ENCODE data around the gene ZFPM1. TPM values are rescaled to one million over a fixed set of nuclear protein-coding genes. Genes with fewer than 3 reads are reported as not detected.
A peak's percentile ranks its signal among the peaks of the same experiment; 100 is the strongest.

Gene ZFPM1
- total and polyA plus RNA-seq, 12 donors: 0.37 to 23.8 (median 3.5) TPM

DNA sequence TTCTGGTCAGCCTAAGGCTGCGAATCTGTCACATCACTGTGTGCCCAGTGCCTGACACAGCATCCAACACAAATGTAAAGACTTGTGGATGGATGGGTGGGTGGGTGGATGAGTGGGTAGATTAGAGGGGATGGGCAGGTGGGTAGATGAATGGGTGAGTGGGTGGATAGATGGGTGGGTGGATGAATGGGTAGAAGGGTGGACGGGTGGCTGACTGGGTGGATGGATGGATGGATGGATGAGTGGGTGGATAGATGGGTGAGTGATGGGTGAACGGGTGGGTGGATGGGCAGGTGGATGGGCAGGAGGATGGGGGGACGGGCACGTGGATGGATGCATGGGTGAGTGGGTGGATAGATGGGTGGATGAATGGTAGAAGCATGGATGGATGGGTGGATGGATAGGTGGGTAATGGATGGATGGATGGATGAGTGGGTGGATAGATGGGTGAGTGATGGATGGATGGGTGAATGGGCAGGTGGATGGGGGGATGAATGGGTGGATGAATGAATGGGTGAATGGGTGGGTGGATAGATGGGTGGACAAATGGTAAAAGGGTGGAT is 31.1 kb upstream of the ZFPM1 start:
- Histone ChIP-seq H3K27me3 (no peaks in the 10 kb centered on the region), H3K4me3 (no peak overlapping the region), H3K9me3 (replicated peaks in 1 of 3) (no peaks in the 10 kb centered on the region), H3K4me1 (replicated peaks in 1 of 2) (peaks cover 7 to 10% of the 10 kb centered on the region in 2 donors), H3K27ac (no peak overlapping the region), H3K36me3 (replicated peaks in 1 of 2) (no peaks in the 10 kb centered on the region)
- 53 to 55% (median 53%) methylated on average over 5 of the region's 5 CpGs for WGBS, 4 donors
- no peak for DNase-seq
- intact Hi-C loops (cut with DNase I): no loop called here
- TF ChIP-seq, protein P1, sequence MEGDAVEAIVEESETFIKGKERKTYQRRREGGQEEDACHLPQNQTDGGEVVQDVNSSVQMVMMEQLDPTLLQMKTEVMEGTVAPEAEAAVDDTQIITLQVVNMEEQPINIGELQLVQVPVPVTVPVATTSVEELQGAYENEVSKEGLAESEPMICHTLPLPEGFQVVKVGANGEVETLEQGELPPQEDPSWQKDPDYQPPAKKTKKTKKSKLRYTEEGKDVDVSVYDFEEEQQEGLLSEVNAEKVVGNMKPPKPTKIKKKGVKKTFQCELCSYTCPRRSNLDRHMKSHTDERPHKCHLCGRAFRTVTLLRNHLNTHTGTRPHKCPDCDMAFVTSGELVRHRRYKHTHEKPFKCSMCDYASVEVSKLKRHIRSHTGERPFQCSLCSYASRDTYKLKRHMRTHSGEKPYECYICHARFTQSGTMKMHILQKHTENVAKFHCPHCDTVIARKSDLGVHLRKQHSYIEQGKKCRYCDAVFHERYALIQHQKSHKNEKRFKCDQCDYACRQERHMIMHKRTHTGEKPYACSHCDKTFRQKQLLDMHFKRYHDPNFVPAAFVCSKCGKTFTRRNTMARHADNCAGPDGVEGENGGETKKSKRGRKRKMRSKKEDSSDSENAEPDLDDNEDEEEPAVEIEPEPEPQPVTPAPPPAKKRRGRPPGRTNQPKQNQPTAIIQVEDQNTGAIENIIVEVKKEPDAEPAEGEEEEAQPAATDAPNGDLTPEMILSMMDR (IDR thresholded peaks at IDR 0.05): no peak
- TF ChIP-seq POLR2A (IDR thresholded peaks at IDR 0.05): no peak

DNA sequence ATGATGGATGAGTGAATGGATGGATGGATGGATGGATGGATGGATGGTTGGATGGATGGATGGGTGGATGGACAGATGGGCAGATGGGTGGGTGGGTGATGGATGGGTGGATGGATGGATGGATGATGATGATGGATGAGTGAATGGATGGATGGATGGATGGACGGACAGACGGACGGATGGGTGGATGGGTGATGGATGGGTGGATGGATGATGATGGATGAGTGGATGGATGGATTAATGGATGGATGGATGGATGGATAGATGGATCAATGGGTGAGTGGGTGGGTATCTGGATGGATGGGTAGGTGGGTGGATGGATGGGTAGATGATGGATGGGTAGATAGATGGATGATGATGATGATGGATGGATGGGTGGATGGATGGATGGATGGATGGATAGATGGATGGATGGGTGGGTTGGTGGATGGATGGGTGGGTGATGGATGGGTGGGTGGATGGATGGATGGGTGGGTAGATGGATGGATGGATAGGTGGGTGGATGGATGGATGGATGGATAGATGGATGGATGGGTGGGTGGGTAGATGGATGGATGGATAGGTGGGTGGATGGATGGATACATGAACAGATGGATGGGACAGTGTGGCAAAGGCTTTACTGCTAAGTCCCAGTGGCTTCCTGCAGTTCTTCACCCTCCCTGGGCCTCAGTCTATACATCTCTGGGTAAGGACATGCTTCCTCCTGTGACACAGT is 30.2 kb upstream of the ZFPM1 start:
- intact Hi-C loops (cut with DNase I): no loop called here
- 44 to 54% (median 53%) methylated on average over 3 of the region's 3 CpGs for WGBS, 4 donors
- no peak overlapping the region for H3K27ac ChIP-seq
- DNase-seq: no peak
- no peak overlapping the region for H3K4me3 ChIP-seq
- H3K36me3 ChIP-seq (replicated peaks in 1 of 2): no peaks in the 10 kb centered on the region
- peaks cover 7 to 10% of the 10 kb centered on the region in 2 donors for H3K4me1 ChIP-seq (replicated peaks in 1 of 2)
- H3K9me3 ChIP-seq (replicated peaks in 1 of 3): no peaks in the 10 kb centered on the region
- no peak for TF ChIP-seq POLR2A (IDR thresholded peaks at IDR 0.05)
- TF ChIP-seq, protein P1 (IDR thresholded peaks at IDR 0.05): no peak
- no peaks in the 10 kb centered on the region for H3K27me3 ChIP-seq

DNA sequence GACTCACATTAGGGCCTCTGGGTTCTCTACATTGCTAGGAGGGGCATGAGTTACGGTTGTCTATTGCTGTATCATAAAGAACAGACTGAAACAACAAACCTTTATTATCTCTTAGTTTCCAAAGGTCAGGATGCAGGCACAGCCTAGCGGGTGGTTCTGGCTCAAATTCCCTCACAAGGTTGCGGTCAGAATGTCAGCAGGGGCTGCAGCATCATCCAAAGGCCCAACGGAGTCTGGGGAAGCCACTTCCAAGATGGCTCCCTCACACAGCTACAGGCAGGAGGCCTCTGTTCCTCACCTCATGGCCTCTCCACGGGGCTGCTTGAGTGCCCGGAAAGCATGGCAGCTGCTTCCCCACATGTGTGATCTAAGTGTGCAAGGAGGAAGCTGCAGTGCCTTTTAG is 29.6 kb upstream of the ZFPM1 start:
- no peak for DNase-seq
- 75 to 92% (median 89%) methylated on average over 4 to 6 of the region's 6 CpGs for WGBS, 4 donors
- H3K36me3 ChIP-seq (replicated peaks in 1 of 2): no peaks in the 10 kb centered on the region
- no peak overlapping the region for H3K4me3 ChIP-seq
- H3K27ac ChIP-seq: no peak overlapping the region
- no peaks in the 10 kb centered on the region for H3K27me3 ChIP-seq
- H3K9me3 ChIP-seq (replicated peaks in 1 of 3): no peaks in the 10 kb centered on the region
- intact Hi-C loops (cut with DNase I): no loop called here
- peaks cover 7 to 10% of the 10 kb centered on the region in 2 donors for H3K4me1 ChIP-seq (replicated peaks in 1 of 2)
- TF ChIP-seq, protein P1 (IDR thresholded peaks at IDR 0.05): no peak
- TF ChIP-seq POLR2A (IDR thresholded peaks at IDR 0.05): no peak

DNA sequence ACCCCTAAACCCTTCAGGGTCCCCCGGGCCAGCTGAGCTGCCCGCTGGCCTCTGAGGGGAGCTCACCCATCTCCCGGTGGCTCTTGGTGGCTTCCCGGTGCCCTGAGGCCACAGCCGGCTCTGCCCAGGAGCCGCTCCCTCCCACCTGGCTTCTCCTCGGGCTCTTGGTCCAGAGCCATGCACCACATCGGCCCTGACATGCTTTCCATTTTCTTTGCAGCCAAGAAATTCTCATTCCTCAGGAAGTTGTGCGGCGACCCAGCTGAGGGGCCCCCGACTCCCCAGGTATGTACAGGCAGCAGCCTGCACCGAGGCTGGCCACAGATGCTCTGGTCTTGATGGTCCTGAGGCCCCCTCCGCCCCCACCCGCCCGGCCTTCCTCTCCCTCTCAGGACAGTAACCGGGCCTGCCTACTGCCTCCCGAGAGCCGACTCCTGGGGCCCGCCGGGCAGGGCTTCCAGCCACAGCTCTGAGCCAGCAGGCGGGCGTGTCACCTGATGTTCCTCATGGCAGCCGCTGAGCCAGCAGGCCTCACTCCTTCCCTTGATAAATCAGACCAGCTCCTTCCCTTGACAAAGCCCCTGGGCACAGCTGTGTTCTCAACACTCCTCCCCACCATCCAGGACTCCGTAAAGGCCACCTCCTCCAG is 28.4 kb upstream of the ZFPM1 start:
- Histone ChIP-seq H3K27ac (peak overlapping the region in 2 of 5 donors; percentile 41 to 58), H3K4me3 (no peak overlapping the region), H3K9me3 (replicated peaks in 1 of 3) (no peaks in the 10 kb centered on the region), H3K27me3 (no peaks in the 10 kb centered on the region), H3K36me3 (replicated peaks in 1 of 2) (no peaks in the 10 kb centered on the region), H3K4me1 (replicated peaks in 1 of 2) (peaks cover 7 to 10% of the 10 kb centered on the region in 2 donors)
- WGBS, 4 donors: 26 to 32% (median 28%) methylated on average over 4 to 24 of the region's 24 CpGs
- intact Hi-C loops (cut with DNase I): no loop called here
- TF ChIP-seq, protein P1 (IDR thresholded peaks at IDR 0.05): no peak
- no peak for TF ChIP-seq POLR2A (IDR thresholded peaks at IDR 0.05)
- peak; percentile 46 to 73 (median 62) for DNase-seq
